H1 (cell line): Measurements from ENCODE around the gene ABCG5. TPM values are rescaled to one million over a fixed set of nuclear protein-coding genes. Genes with fewer than 3 reads are reported as not detected.

ENCODE experiments used
- ASH2L ChIP-seq: fragments of 200-600, 300-600 bp; sonication (generic); IDR thresholded peaks from one replicate; pipeline ENCODE4 v1.7.1; 2017; ENCODE audit warnings: low read length
- BCL11A ChIP-seq, 2 experiments: IDR thresholded peaks; one replicate each; pipeline ENCODE4 v1.6.1; 2011; ENCODE audit warnings: low read depth in 2 of 2, low read length in 2 of 2, mild to moderate bottlenecking in 2 of 2
- CBX8 ChIP-seq: fragments of 300-800, 300-1000 bp; sonication (generic); IDR thresholded peaks from 2 replicates; pipeline ENCODE4 v1.7.1; 2016; ENCODE audit warnings: low read depth, low read length, borderline replicate concordance
- GABPA ChIP-seq: IDR thresholded peaks from 2 replicates; pipeline ENCODE4 v1.6.1; 2011; ENCODE audit warnings: mild to moderate bottlenecking, low read length, moderate library complexity, borderline replicate concordance; ENCODE audit not compliant: insufficient read depth
- HDAC6 ChIP-seq: IDR thresholded peaks from one replicate; pipeline ENCODE4 v1.7.1; 2012; ENCODE audit warnings: low read depth, mild to moderate bottlenecking, inconsistent platforms, low read length, moderate library complexity
- NANOG ChIP-seq: IDR thresholded peaks from 2 replicates; pipeline ENCODE4 v1.6.1; 2011; ENCODE audit warnings: low read length, low read depth, mild to moderate bottlenecking, inconsistent platforms; ENCODE audit not compliant: insufficient read depth, poor library complexity, severe bottlenecking
- PHF8 ChIP-seq: fragments of 200-600 bp; sonication (generic); conservative IDR thresholded peaks from 2 replicates; pipeline ENCODE4 v1.7.1; 2012; ENCODE audit warnings: low read depth, mild to moderate bottlenecking, inconsistent platforms, low read length, moderate library complexity
- RBBP5 ChIP-seq: IDR thresholded peaks from 2 replicates; pipeline ENCODE4 v1.7.1; 2012; ENCODE audit warnings: low read depth, mild to moderate bottlenecking, inconsistent platforms, low read length, moderate library complexity, borderline replicate concordance
- SAP30 ChIP-seq: fragments of 300-600 bp; sonication (generic); IDR thresholded peaks from 2 replicates; pipeline ENCODE4 v1.7.1; 2012; ENCODE audit warnings: low read length, moderate library complexity, mild to moderate bottlenecking, inconsistent platforms; ENCODE audit not compliant: insufficient read depth, insufficient replicate concordance
- SIX5 ChIP-seq: IDR thresholded peaks from 2 replicates; pipeline ENCODE4 v1.6.1; 2011; ENCODE audit warnings: mild to moderate bottlenecking, low read depth, low read length
- SP4 ChIP-seq: IDR thresholded peaks from 2 replicates; pipeline ENCODE4 v1.6.1; 2012; ENCODE audit warnings: low read length, inconsistent platforms
- SUZ12 ChIP-seq: fragments of 200-600 bp; sonication (generic); IDR thresholded peaks from 2 replicates; pipeline ENCODE4 v1.6.1; 2012; ENCODE audit warnings: mild to moderate bottlenecking, inconsistent platforms, low read length, moderate library complexity, mixed read lengths
- TEAD4 ChIP-seq: IDR thresholded peaks from 2 replicates; pipeline ENCODE4 v1.6.1; 2012; ENCODE audit warnings: low read depth, low read length, inconsistent platforms, mixed read lengths
- polyA plus RNA-seq, 7 experiments: library from polyadenylated mRNA; depleted of rRNA in 3 of 7; stranded (reverse) in 5 of 7; unstranded in 2 of 7; fragments of >200 nt in 5 of 7; fragments of 200-250 nt in 2 of 7; gene quantifications; 1 replicate in 5 of 7; 2 replicates in 1 of 7; 4 replicates in 1 of 7; pipeline versions ENCODE4 v1.2.1 to v1.2.3, GENCODE V29; 2011 to 2013; ENCODE audit warnings: missing spikeins in 2 of 7, mixed read lengths in 2 of 7
- total RNA-seq: library from RNA; stranded (reverse); fragmentation: NEBNext Ultra II Directional; extraction: Animal tissue kit (Norgen Biotek cat#: 25700); gene quantifications from 2 replicates; pipeline ENCODE4 v1.2.1, GENCODE V29; 2021

The ABCG5 gene
- total and polyA plus RNA-seq, 2 of the 8 experiments (the other 6 are each of a cell fraction or from before 2014, with no cell fraction given): not detected

- peak; percentile 44 for TF ChIP-seq PHF8
- TF ChIP-seq ASH2L: peak; percentile 78
- TF ChIP-seq GABPA: no peak
- TF ChIP-seq CBX8: no peak
- TF ChIP-seq HDAC6: no peak
- no peak for TF ChIP-seq RBBP5
- TF ChIP-seq SIX5: peak; percentile 95
- TF ChIP-seq SUZ12: no peak
- peak; percentile 57 for TF ChIP-seq SAP30
- no peak for TF ChIP-seq NANOG
- 0 out of 2 replicates have a peak, but pooled peaks have one; percentile 49 for TF ChIP-seq SP4
- TF ChIP-seq BCL11A (IDR thresholded peaks at IDR 0.05; ENCODE audit: low read depth in 2 of 2, low read length in 2 of 2): no peak
- TF ChIP-seq TEAD4: no peak
Measured at GRCh38 chr2:43773876-43774613, 64.6 kb downstream of the ABCG5 start, which contains the start of gene DYNC2LI1 (continued).
